ENCODE measurements around the gene CFAP119. TPM values are rescaled to one million over a fixed set of nuclear protein-coding genes. Genes with fewer than 3 reads are reported as not detected.
A peak's percentile ranks its signal among the peaks of the same experiment; 100 is the strongest.

Gene CFAP119
- total and polyA plus RNA-seq, 12 donors = 2.3 to 37.6 (median 8.0) TPM

DNA sequence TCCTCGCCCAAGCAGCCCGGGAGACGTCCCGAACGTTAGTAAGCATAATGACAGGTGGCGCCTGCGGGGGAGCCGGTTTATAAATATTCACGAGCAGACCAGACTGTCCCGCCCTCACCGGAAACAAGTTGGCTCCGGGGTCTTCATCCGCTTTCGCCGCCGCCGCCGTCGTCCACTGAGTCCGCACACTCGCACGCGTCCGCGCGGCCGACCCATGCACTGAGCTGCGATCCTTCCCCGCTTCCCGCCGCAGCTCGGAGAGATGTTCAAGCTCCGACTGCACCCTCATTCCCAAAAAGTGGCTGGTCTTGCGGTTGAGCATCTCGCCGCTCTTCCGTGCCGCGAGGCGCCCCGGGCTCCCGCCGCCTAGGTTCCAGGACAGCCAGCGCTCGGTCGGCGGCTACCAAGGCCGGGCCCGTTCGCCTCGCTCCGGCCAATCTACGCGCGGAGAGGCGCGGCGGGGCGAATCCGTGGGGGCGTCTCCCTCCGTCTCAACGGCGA lies 385 bp downstream of the CFAP119 start:
- WGBS, 4 donors = 0 to 1% (median 0%) methylated on average over 26 to 64 of the region's 64 CpGs
- peak overlapping the region in 3 of 4 donors; percentile 75 to 91 (median 84) for H3K4me3 ChIP-seq
- peak overlapping the region in 4 of 5 donors; percentile 24 to 78 (median 54) for H3K27ac ChIP-seq
- intact Hi-C loops (cut with DNase I) = no loop called here
- TF ChIP-seq, protein P1, sequence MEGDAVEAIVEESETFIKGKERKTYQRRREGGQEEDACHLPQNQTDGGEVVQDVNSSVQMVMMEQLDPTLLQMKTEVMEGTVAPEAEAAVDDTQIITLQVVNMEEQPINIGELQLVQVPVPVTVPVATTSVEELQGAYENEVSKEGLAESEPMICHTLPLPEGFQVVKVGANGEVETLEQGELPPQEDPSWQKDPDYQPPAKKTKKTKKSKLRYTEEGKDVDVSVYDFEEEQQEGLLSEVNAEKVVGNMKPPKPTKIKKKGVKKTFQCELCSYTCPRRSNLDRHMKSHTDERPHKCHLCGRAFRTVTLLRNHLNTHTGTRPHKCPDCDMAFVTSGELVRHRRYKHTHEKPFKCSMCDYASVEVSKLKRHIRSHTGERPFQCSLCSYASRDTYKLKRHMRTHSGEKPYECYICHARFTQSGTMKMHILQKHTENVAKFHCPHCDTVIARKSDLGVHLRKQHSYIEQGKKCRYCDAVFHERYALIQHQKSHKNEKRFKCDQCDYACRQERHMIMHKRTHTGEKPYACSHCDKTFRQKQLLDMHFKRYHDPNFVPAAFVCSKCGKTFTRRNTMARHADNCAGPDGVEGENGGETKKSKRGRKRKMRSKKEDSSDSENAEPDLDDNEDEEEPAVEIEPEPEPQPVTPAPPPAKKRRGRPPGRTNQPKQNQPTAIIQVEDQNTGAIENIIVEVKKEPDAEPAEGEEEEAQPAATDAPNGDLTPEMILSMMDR (IDR thresholded peaks at IDR 0.05) = no peak
- TF ChIP-seq POLR2A (IDR thresholded peaks at IDR 0.05) = peak in 1 of 2 donors; percentile 32
- peak in 2 of 7 donors; percentile 40 to 70 for DNase-seq
- peaks cover 22 to 31% of the 10 kb centered on the region in 2 donors for H3K4me1 ChIP-seq (replicated peaks in 1 of 2)
- no peaks in the 10 kb centered on the region for H3K9me3 ChIP-seq (replicated peaks in 1 of 3)
- peaks cover 0 to 34% of the 10 kb centered on the region in 2 donors for H3K36me3 ChIP-seq (replicated peaks in 1 of 2)
- no peaks in the 10 kb centered on the region for H3K27me3 ChIP-seq

DNA sequence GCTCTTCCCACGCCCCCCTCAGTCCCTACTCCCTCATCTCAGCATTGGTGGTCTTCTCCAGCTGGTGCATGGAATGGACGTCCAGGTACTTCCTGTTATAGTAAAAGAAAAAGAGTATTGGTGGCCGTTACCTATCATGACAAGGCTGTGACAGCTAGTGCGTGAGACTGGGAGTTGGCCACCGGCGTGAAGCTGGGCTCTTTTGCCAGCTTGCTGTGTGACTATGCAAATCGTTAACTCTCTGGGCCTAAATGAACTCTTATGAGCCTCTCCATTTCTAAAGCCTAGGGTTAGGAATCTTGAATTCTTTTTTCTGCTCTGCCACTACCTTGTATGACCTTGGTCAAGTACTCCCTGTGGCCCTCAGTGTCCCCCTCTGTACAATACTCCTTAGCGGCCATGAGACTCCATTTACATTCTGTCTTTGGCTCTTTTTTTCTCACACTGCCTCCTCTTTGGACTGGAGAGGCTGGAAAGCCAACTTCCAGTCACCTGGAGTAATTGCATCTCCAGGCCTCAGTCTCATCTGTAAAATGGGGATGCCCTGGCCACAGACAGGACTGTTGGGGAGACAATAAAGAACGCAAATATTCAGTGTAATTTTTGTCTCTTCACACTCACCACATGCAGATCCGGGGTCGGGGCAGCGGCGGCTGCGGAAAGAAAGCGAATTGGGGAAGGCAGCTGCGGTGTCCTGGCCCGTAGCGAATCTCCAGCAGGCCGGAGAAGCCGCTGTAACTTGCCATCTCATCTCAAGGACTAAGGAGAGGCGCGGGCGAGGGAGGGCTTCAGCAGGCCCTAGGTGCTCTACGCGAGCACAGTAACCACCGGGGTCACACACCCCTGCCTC lies 1.1 kb downstream of the CFAP119 start:
- H3K4me1 ChIP-seq (replicated peaks in 1 of 2) = peaks cover 22 to 31% of the 10 kb centered on the region in 2 donors
- peak in 1 of 7 donors; percentile 51 for DNase-seq
- TF ChIP-seq POLR2A (IDR thresholded peaks at IDR 0.05) = no peak
- TF ChIP-seq, protein P1 (IDR thresholded peaks at IDR 0.05) = no peak
- H3K36me3 ChIP-seq (replicated peaks in 1 of 2) = peaks cover 0 to 33% of the 10 kb centered on the region in 2 donors
- peak overlapping the region in 3 of 4 donors; percentile 75 to 91 (median 84) for H3K4me3 ChIP-seq
- WGBS, 4 donors = 26 to 57% (median 29%) methylated on average over 13 to 26 of the region's 26 CpGs
- intact Hi-C loops (cut with DNase I) = no loop called here
- H3K27me3 ChIP-seq = no peaks in the 10 kb centered on the region
- H3K27ac ChIP-seq = peak overlapping the region in 4 of 5 donors; percentile 24 to 78 (median 54)
- no peaks in the 10 kb centered on the region for H3K9me3 ChIP-seq (replicated peaks in 1 of 3)

DNA sequence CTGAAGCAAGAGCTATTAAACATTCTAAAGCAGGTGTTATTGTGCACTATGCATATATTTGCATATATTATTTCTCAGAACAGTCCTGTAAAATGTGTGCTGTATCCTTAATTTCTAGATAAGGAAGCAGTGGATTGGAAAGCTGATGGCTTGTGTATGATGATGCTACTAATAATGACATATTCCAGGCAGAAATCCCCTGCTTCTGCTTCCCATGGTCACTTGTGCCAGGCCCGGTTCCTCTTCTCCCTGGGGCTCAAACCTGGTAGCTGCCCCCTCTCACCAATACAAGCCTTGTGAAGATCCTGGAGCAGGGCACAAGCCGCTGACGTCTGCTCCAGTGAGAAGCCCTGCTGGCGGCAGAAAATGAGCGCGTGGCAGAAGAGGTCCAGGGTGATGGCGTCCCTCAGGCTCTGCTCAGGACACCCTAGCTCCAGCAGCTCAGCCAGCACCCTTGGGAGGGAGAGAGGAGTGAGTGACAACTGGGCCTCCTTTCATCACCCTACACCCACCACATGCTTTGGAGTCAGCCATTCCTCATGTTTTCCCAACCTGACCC lies 1.8 kb downstream of the CFAP119 start:
- H3K4me3 ChIP-seq = no peak overlapping the region
- H3K27me3 ChIP-seq = no peaks in the 10 kb centered on the region
- intact Hi-C loops (cut with DNase I) = no loop called here
- WGBS, 4 donors = 85 to 96% (median 91%) methylated on average over 4 to 7 of the region's 7 CpGs
- H3K36me3 ChIP-seq (replicated peaks in 1 of 2) = peaks cover 0 to 31% of the 10 kb centered on the region in 2 donors
- no peak overlapping the region for H3K27ac ChIP-seq
- no peaks in the 10 kb centered on the region for H3K9me3 ChIP-seq (replicated peaks in 1 of 3)
- DNase-seq = no peak
- TF ChIP-seq, protein P1 (IDR thresholded peaks at IDR 0.05) = no peak
- no peak for TF ChIP-seq POLR2A (IDR thresholded peaks at IDR 0.05)
- H3K4me1 ChIP-seq (replicated peaks in 1 of 2) = peaks cover 22 to 31% of the 10 kb centered on the region in 2 donors

DNA sequence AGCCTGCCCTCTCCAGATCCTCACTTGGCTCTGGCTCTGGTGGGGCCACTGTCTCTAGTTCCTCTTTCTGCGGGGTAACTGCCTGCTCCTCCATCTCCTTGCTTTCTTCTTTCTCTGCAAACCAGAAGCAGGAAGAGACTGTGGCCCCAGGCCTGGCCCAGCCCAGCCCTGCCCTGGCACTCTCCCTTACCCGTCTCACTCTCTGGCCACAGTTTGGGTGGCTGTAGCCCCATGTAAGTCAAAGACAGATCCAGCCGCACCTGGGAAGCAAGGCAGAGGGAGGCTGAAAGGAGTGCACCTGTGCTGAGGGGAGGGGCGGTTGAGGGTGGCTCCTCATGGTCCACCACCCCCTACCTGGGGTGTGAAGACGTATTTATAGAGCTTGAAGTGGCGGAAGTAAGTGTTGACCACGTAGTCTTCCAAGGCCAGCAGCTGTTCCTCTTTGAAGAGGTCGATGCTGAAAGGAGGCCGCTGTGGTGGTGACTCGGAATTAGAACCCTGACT lies 2.8 kb downstream of the CFAP119 start:
- H3K36me3 ChIP-seq (replicated peaks in 1 of 2) = peaks cover 0 to 29% of the 10 kb centered on the region in 2 donors
- peak in 2 of 7 donors; percentile 17 to 26 for DNase-seq
- no peaks in the 10 kb centered on the region for H3K27me3 ChIP-seq
- H3K4me1 ChIP-seq (replicated peaks in 1 of 2) = peaks cover 22 to 27% of the 10 kb centered on the region in 2 donors
- 70 to 90% (median 78%) methylated on average over 3 to 10 of the region's 10 CpGs for WGBS, 4 donors
- no peak overlapping the region for H3K4me3 ChIP-seq
- intact Hi-C loops (cut with DNase I) = loop anchor here in 1 of 2 donors (10.0 kb wide), 1 partner anchor 54 kb away; no protein-coding TSS in a partner anchor
- peak overlapping the region in 2 of 5 donors; percentile 17 to 60 for H3K27ac ChIP-seq
- no peaks in the 10 kb centered on the region for H3K9me3 ChIP-seq (replicated peaks in 1 of 3)
- TF ChIP-seq POLR2A (IDR thresholded peaks at IDR 0.05) = no peak
- TF ChIP-seq, protein P1 (IDR thresholded peaks at IDR 0.05) = no peak
